K562 (cell line): Measurements from ENCODE around the gene PTPN7. TPM values are rescaled to one million over a fixed set of nuclear protein-coding genes. Genes with fewer than 3 reads are reported as not detected.

ENCODE experiments used
- ATAC-seq: fragments of 200-7000 bp; cut with Tn5 transposase; 3 replicates; pipeline ENCODE4 v1.9.1; 2020; ENCODE audit warnings: moderate library complexity
- BruUV-seq: library from RNA; stranded (reverse); fragments of 400-500 nt; replicated peaks from 2 replicates; lab custom pipeline; 2021; lab: Mats Ljungman, UMichigan
- CTCF ChIA-PET: fragments of 300-600 bp; formaldehyde crosslinking; extraction: SDS; loops from one replicate; lab custom pipeline; 2021; ENCODE audit warnings: low intra/inter-chr PET ratio; lab: Yijun Ruan, JAX
- POLR2A ChIA-PET: fragments of 300-600, 350-650 bp; sonication (Branson Sonifier 250); formaldehyde crosslinking; extraction: SDS; loops from one replicate; lab custom pipeline; 2021; ENCODE audit warnings: antibody characterized with exemption, inconsistent platforms; lab: Yijun Ruan, JAX
- DNase-seq, 4 experiments: peaks; one replicate each; pipeline versions ENCODE4 v3.0.0 to v3.0.0-alpha.2; 2011 to 2018; ENCODE audit warnings: low spot score in 3 of 4, mixed read lengths in 3 of 4; ENCODE audit errors: extremely low read depth in 1 of 4
- FAIRE-seq: peaks from 2 replicates; lab custom pipeline; 2011; peaks lifted over from hg19 to GRCh38; lab: Jason Lieb, UNC
- H2AFZ ChIP-seq: 2 replicates; pipeline ENCODE4 v1.6.0; 2011; ENCODE audit warnings: low read depth, low read length, control low read depth, inconsistent platforms
- H3K27ac ChIP-seq: fragments of 200-600 bp; 3 replicates; pipeline ENCODE4 v1.8.0; 2011; ENCODE audit warnings: low read depth, mild to moderate bottlenecking, control low read depth, inconsistent platforms, low read length, moderate library complexity, mixed read lengths; ENCODE audit errors: extremely low read depth
- H3K27me3 ChIP-seq, 2 experiments: fragments of 300-600 bp in 1 of 2; 2 replicates in 1 of 2; 3 replicates in 1 of 2; pipeline versions ENCODE4 v1.6.0 to v1.8.0; 2011; ENCODE audit warnings: inconsistent platforms in 2 of 2, low read length in 2 of 2, mild to moderate bottlenecking in 1 of 2, mixed read lengths in 1 of 2, moderate library complexity in 1 of 2; ENCODE audit not compliant: control insufficient read depth in 2 of 2, insufficient read depth in 2 of 2
- H3K36me3 ChIP-seq: fragments of 300-600 bp; 3 replicates; pipeline ENCODE4 v1.8.0; 2011; ENCODE audit warnings: mild to moderate bottlenecking, low read length, inconsistent platforms; ENCODE audit not compliant: control insufficient read depth, insufficient read depth
- H3K4me1 ChIP-seq, 2 experiments: fragments of 200-600 bp in 1 of 2; replicated peaks in 1 of 2; 2 replicates in 1 of 2; 3 replicates in 1 of 2; pipeline versions ENCODE4 v1.5.1 to v1.8.0; 2011; ENCODE audit warnings: inconsistent platforms in 2 of 2, low read length in 2 of 2, mild to moderate bottlenecking in 1 of 2, mixed read lengths in 1 of 2, moderate library complexity in 1 of 2; ENCODE audit not compliant: control insufficient read depth in 2 of 2, insufficient read depth in 2 of 2
- H3K4me2 ChIP-seq: 2 replicates; pipeline ENCODE4 v1.6.1; 2011; ENCODE audit warnings: low read length, control low read depth, inconsistent platforms, mixed read lengths; ENCODE audit not compliant: insufficient read depth
- H3K4me3 ChIP-seq: fragments of 200-600 bp; sonication (generic), shearing (Covaris generic); 2 replicates; pipeline ENCODE4 v1.5.1; 2016; ENCODE audit warnings: control low read depth, inconsistent platforms
- H3K79me2 ChIP-seq: fragments of 200-600 bp; 3 replicates; pipeline ENCODE4 v1.8.0; 2011; ENCODE audit warnings: low read length, inconsistent platforms; ENCODE audit not compliant: control insufficient read depth, insufficient read depth
- H3K9ac ChIP-seq, 2 experiments: 2 replicates each; pipeline versions ENCODE4 v1.6.0 to v1.6.1; 2011; ENCODE audit warnings: low read depth in 2 of 2, low read length in 2 of 2, control low read depth in 1 of 2, inconsistent platforms in 1 of 2, mild to moderate bottlenecking in 1 of 2, mixed read lengths in 1 of 2; ENCODE audit not compliant: insufficient read depth in 1 of 2
- H3K9me1 ChIP-seq: one replicate; pipeline ENCODE4 v1.6.0; 2011; ENCODE audit warnings: inconsistent platforms, mild to moderate bottlenecking, low read length, moderate library complexity; ENCODE audit not compliant: control insufficient read depth, insufficient read depth
- H3K9me3 ChIP-seq: replicated peaks from 2 replicates; pipeline ENCODE4 v1.5.1; 2011; ENCODE audit warnings: low read depth, low read length, inconsistent platforms; ENCODE audit not compliant: control insufficient read depth, insufficient read depth
- H4K20me1 ChIP-seq: replicated peaks from 2 replicates; pipeline ENCODE4 v1.6.1; 2011; ENCODE audit warnings: low read length, inconsistent platforms, mixed read lengths; ENCODE audit not compliant: control insufficient read depth, insufficient read depth
- ARID3B ChIP-seq: fragments of 250-450 bp; sonication (Bioruptor Pico); IDR thresholded peaks from 2 replicates; pipeline ENCODE4 v1.4.0; 2020; ENCODE audit warnings: borderline replicate concordance
- CBFB ChIP-seq: sonication (generic); formaldehyde crosslinking; IDR thresholded peaks from 2 replicates; pipeline ENCODE4 v1.4.0; 2020; ENCODE audit warnings: mild to moderate bottlenecking, missing genetic modification reagents
- CBX5 ChIP-seq: IDR thresholded peaks from 2 replicates; pipeline ENCODE4 v1.6.1; 2014; ENCODE audit warnings: low read depth, borderline replicate concordance
- CHD1 ChIP-seq: fragments of 200-600 bp; sonication (generic); IDR thresholded peaks from one replicate; pipeline ENCODE4 v1.6.1; 2012; ENCODE audit warnings: mild to moderate bottlenecking, moderate library complexity, low read length, inconsistent platforms
- ETV5 ChIP-seq: sonication (generic); formaldehyde crosslinking; IDR thresholded peaks from 2 replicates; pipeline ENCODE4 v1.4.0; 2020; ENCODE audit warnings: low read depth, mild to moderate bottlenecking, missing genetic modification reagents
- EWSR1 ChIP-seq: fragments of 450-650 bp; IDR thresholded peaks from 2 replicates; pipeline ENCODE4 v1.6.1; 2018; ENCODE audit warnings: borderline replicate concordance, mild to moderate bottlenecking, low read depth, moderate library complexity; ENCODE audit not compliant: partially characterized antibody
- FOXJ3 ChIP-seq: sonication (generic); formaldehyde crosslinking; IDR thresholded peaks from 2 replicates; pipeline ENCODE4 v1.4.0; 2020; ENCODE audit warnings: mild to moderate bottlenecking, missing genetic modification reagents
- FOXP1 ChIP-seq: sonication (generic); formaldehyde crosslinking; IDR thresholded peaks from 2 replicates; pipeline ENCODE4 v1.8.0; 2022; ENCODE audit warnings: mild to moderate bottlenecking, missing genetic modification reagents
- NCOA4 ChIP-seq: fragments of 450-650 bp; IDR thresholded peaks from 2 replicates; pipeline ENCODE4 v1.6.1; 2018; ENCODE audit warnings: mild to moderate bottlenecking; ENCODE audit not compliant: partially characterized antibody
- RHOXF2B ChIP-seq: fragments of 250-450 bp; sonication (Bioruptor Pico); conservative IDR thresholded peaks from 2 replicates; pipeline ENCODE4 v1.5.1; 2021
- SMARCE1 ChIP-seq: fragments of 450-650 bp; IDR thresholded peaks from 2 replicates; pipeline ENCODE4 v1.7.1; 2016; ENCODE audit warnings: mild to moderate bottlenecking
- SRSF3 ChIP-seq: fragments of 200-400 bp; formaldehyde crosslinking; IDR thresholded peaks from 2 replicates; pipeline ENCODE4 v1.6.1; 2016; ENCODE audit warnings: mild to moderate bottlenecking, low read length, moderate library complexity; ENCODE audit not compliant: insufficient read depth
- TARDBP ChIP-seq: fragments of 450-650 bp; IDR thresholded peaks from 2 replicates; pipeline ENCODE4 v1.6.1; 2016
- THAP12 ChIP-seq: fragments of 250-450 bp; sonication (Bioruptor Pico); IDR thresholded peaks from 2 replicates; pipeline ENCODE4 v1.9.0; 2021; ENCODE audit warnings: mild to moderate bottlenecking, inconsistent platforms
- ZNF511 ChIP-seq: sonication (generic); formaldehyde crosslinking; IDR thresholded peaks from 2 replicates; pipeline ENCODE4 v1.8.0; 2022; ENCODE audit warnings: mild to moderate bottlenecking, missing genetic modification reagents
- WGBS: fragments of 100-300 bp; shearing (Covaris generic); methylation state at CpG from one replicate; pipeline ENCODE4 v1.1.6; 2016; ENCODE audit warnings: low coverage, mixed read lengths; ENCODE audit not compliant: insufficient coverage; ENCODE audit errors: missing lambda C conversion rate; 5-methylcytosine and 5-hydroxymethylcytosine counted together
- in situ Hi-C: fragments of 300-500 bp; cut with MboI; formaldehyde crosslinking; loops from 4 replicates; pipeline ENCODE4 v1.15.0; 2018; ENCODE audit warnings: inconsistent platforms, mixed read lengths
- intact Hi-C: fragments of 100-400 bp; cut with micrococcal nuclease; formaldehyde crosslinking; loops from 2 replicates; pipeline ENCODE4 v1.14.2; 2022
- polyA plus RNA-seq, 8 experiments: library from polyadenylated mRNA; depleted of rRNA in 4 of 8; stranded (reverse) in 5 of 8; unstranded in 3 of 8; fragments of >200 nt; fragmentation: Nextera tagmentation in 2 of 8; fragmentation: Illumina TruSeq in 1 of 8; extraction: Ambion mirVana in 2 of 8; extraction: Trizol in 1 of 8; gene quantifications; 2 replicates each; pipeline versions ENCODE4 v1.2.1 to v1.2.3, GENCODE V29; 2011 to 2014; ENCODE audit warnings: inconsistent platforms in 1 of 8, missing spikeins in 1 of 8
- total RNA-seq, 7 experiments: library from RNA; depleted of rRNA in 6 of 7; stranded (reverse); fragments of >200 nt in 6 of 7; fragmentation: Illumina TruSeq in 2 of 7; extraction: Trizol in 2 of 7; gene quantifications; 2 replicates each; pipeline versions ENCODE4 v1.2.1 to v1.2.3, GENCODE V29; 2011 to 2021; ENCODE audit warnings: low replicate concordance in 1 of 7
- TF ChIP-seq, protein P1 (sequence below): fragments of 450-650 bp; formaldehyde crosslinking; IDR thresholded peaks from 2 replicates; pipeline ENCODE4 v1.4.0; 2022; ENCODE audit warnings: mild to moderate bottlenecking, moderate library complexity

The PTPN7 gene
- total and polyA plus RNA-seq, 9 of the 15 experiments (the other 6 are each of a cell fraction or from before 2014, with no cell fraction given) = 18.7 to 144 (median 120) TPM

- DNase-seq (peak in 2 of 4 experiments; percentile 23 to 56), ATAC-seq (no peak), FAIRE-seq (no peak)
- 31% methylated on average over 8 of the region's 8 CpGs for WGBS
- peaks cover 64% of the 10 kb centered on the region for H3K79me2 ChIP-seq
- no peaks in the 10 kb centered on the region for H4K20me1 ChIP-seq
- CTCF ChIA-PET = interaction anchor here (0.7 kb wide), 1 partner anchor 327 kb away, joined by 3 read pairs; no protein-coding TSS in a partner anchor
- H3K9ac ChIP-seq = peak overlapping the region in 1 of 2 experiments; percentile 57; a peak in 1 of 4 replicates
- intact Hi-C loops = loop anchor here (1.0 to 10.0 kb wide), 3 partner anchors 29 to 649 kb away; partner anchors contain the start of gene KDM5B
- H3K9me1 ChIP-seq = no peaks in the 10 kb centered on the region
- H3K4me2 ChIP-seq = no peak overlapping the region; the same call in 1 of the 2 replicates
- in situ Hi-C loops = no loop called here
- no TSS peak for BruUV-seq
- peaks cover 43 to 59% of the 10 kb centered on the region in 2 experiments for H3K4me1 ChIP-seq
- no peaks in the 10 kb centered on the region for H3K9me3 ChIP-seq
- H3K36me3 ChIP-seq = peaks cover 83% of the 10 kb centered on the region
- no peak overlapping the region for H3K4me3 ChIP-seq
- POLR2A ChIA-PET = interaction anchor here (0.8 to 4.5 kb wide), 6 partner anchors 8 to 137 kb away, joined by 3 to 49 read pairs (median 4); partner anchors contain the start of gene ARL8A
- H3K27ac ChIP-seq = no peak overlapping the region; the same call in 2 of the 3 replicates
- H3K27me3 ChIP-seq = no peaks in the 10 kb centered on the region
- no peak overlapping the region for H2AFZ ChIP-seq
- TF ChIP-seq RHOXF2B (no peak), CBFB (CRISPR knock-in tag) (peak; percentile 54; the same call in 1 of the 2 replicates), SMARCE1 (no peak), ZNF511 (peak; percentile 45; the same call in 1 of the 2 replicates), ARID3B (CRISPR knock-in tag) (no peak), EWSR1 (no peak), CHD1 (no peak), FOXJ3 (CRISPR knock-in tag) (no peak), ETV5 (CRISPR knock-in tag) (peak; percentile 55; the same call in 1 of the 2 replicates), CBX5 (no peak), THAP12 (CRISPR knock-in tag) (no peak), NCOA4 (no peak), FOXP1 (CRISPR knock-in tag) (0 out of 2 replicates have a peak, but pooled peaks have one; percentile 20), TARDBP (no peak), SRSF3 (no peak)
- TF ChIP-seq, protein P1, sequence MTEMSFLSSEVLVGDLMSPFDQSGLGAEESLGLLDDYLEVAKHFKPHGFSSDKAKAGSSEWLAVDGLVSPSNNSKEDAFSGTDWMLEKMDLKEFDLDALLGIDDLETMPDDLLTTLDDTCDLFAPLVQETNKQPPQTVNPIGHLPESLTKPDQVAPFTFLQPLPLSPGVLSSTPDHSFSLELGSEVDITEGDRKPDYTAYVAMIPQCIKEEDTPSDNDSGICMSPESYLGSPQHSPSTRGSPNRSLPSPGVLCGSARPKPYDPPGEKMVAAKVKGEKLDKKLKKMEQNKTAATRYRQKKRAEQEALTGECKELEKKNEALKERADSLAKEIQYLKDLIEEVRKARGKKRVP (CRISPR knock-in tag) = no peak
Measured at GRCh38 chr1:202155478-202156021, 4.9 kb downstream of the PTPN7 start.
